AG09309 (cell line): Measurements from ENCODE around the gene LMX1A.

Experiments used
- DNase-seq: peaks from one replicate; pipeline ENCODE4 v3.0.0-alpha.2; 2010; ENCODE audit warnings: low read depth
- H3K4me3 ChIP-seq: 2 replicates; pipeline ENCODE4 v1.5.1; 2011; ENCODE audit warnings: mild to moderate bottlenecking, low read depth, low read length, moderate library complexity; ENCODE audit not compliant: control insufficient read depth
- TF ChIP-seq, protein P1 (sequence below): IDR thresholded peaks from 2 replicates; pipeline ENCODE4 v1.5.1; 2011; ENCODE audit warnings: mild to moderate bottlenecking, low read depth, low read length, inconsistent platforms; ENCODE audit not compliant: insufficient read depth, control insufficient read depth; ENCODE audit errors: missing control alignments

LMX1A gene

DNA sequence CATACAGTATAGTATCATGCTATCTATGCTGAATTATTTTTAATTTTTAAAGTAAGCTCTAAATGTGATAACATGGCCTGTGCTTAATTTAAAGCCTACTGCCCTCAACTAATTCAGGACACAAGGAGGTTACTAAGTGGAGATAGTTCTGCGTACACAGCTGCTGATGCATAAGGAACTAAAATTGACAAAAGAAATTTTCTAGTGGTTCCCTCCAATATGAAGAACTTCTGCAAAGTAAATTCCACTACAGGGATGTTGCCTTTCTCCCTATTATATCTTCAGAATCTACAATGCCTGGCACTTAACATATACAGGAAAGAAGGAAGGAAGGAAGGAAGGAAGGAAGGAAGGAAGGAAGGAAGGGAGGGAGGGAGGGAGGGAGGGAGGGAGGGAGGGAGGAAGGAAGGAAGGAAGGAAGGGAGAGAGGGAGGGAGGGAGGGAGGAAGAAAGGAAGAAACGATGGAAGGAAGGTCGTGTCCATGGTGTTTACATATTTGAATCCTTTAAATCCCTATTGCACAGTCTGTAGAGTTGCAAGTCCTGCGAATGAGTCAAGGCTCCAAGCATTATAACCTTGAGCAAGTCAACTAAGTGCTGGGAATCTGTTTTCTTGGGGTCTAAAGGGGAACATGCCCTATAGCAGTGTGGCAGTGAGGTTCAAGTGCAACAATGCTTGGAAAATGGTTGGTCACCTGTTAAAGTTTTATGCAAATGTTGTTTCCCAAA is 171.2 kb downstream of the LMX1A start:
- no peak for DNase-seq
- TF ChIP-seq, protein P1, sequence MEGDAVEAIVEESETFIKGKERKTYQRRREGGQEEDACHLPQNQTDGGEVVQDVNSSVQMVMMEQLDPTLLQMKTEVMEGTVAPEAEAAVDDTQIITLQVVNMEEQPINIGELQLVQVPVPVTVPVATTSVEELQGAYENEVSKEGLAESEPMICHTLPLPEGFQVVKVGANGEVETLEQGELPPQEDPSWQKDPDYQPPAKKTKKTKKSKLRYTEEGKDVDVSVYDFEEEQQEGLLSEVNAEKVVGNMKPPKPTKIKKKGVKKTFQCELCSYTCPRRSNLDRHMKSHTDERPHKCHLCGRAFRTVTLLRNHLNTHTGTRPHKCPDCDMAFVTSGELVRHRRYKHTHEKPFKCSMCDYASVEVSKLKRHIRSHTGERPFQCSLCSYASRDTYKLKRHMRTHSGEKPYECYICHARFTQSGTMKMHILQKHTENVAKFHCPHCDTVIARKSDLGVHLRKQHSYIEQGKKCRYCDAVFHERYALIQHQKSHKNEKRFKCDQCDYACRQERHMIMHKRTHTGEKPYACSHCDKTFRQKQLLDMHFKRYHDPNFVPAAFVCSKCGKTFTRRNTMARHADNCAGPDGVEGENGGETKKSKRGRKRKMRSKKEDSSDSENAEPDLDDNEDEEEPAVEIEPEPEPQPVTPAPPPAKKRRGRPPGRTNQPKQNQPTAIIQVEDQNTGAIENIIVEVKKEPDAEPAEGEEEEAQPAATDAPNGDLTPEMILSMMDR = no peak
- H3K4me3 ChIP-seq = no peak overlapping the region

DNA sequence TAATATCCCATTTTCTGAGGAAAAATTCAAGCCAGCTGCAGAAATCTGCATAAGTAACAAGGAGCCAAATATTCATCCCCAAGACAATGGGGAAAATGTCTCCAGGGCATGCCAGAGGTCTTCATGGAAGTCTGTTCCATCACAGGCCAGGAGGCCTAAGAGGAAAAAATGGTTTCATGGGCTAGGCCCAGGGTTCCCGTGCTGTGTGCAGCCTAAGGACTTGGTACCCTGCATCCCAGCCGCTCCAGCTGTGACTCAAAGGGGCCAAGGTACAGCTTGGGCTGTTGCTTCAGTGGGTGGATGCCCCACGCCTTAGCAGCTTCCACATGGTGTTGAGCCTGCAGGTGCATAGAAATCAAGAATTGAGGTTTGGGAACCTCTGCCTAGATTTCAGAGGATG is 173.5 kb downstream of the LMX1A start:
- H3K4me3 ChIP-seq = no peak overlapping the region
- TF ChIP-seq, protein P1 = no peak
- DNase-seq = no peak

DNA sequence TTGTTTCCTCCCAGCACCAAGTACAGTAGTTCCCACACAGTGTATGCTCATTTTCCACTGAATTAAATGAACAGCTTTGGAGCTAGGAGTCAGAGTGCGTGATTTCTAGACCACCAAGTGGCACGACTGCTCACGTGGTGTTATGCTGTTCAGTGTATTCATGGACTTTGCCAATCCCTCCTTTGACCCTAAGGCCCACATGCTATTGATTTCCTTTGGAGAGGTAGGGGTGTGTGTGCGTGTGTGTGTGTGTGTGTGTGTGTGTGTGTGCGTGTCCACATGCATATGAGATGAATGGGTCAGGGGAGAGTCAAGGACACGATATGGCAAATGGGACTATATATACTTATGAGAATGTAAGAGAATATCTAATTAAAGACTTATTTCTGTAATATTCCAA is 177.2 kb downstream of the LMX1A start:
- H3K4me3 ChIP-seq = no peak overlapping the region
- no peak for DNase-seq
- TF ChIP-seq, protein P1 = no peak

DNA sequence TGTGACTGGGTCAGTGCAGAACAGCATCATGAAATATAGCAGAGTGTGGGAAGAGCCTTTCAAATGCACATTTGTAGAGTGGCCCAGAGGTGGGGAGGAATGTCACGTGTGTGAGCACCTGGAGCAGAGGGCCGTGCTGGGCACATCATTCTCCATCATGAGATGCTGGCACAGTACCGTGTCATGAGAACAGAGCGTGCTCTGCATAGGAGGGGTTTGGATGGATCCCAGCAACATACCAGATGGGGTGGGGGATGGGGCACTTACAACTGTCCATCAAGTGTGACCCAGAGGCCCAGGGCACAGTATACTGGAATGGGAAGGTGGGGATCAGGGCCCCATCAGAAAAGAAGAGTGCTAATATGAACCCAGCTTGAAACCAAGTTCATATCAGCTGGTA is 182.0 kb downstream of the LMX1A start:
- DNase-seq = no peak
- no peak overlapping the region for H3K4me3 ChIP-seq
- TF ChIP-seq, protein P1 = no peak

DNA sequence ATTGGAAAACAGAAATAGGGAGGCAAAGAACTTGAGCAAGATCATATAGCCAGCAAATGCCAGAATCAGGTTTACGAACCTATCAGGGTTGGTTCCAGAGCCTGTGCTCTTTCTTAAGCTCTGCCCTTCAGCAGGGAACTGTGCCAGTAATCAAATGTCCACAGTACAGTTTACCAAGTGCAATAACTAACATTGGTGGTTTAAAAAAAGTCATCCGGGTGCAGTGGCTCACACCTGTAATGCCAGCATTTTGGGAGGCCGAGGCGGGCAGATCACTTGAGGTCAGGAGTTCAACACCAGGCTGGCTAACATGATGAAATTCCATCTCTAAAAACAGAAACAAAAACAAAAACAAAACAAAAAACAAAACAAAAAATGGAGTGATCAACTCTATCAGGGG is 182.7 kb downstream of the LMX1A start:
- no peak for DNase-seq
- TF ChIP-seq, protein P1 = no peak
- H3K4me3 ChIP-seq = no peak overlapping the region

DNA sequence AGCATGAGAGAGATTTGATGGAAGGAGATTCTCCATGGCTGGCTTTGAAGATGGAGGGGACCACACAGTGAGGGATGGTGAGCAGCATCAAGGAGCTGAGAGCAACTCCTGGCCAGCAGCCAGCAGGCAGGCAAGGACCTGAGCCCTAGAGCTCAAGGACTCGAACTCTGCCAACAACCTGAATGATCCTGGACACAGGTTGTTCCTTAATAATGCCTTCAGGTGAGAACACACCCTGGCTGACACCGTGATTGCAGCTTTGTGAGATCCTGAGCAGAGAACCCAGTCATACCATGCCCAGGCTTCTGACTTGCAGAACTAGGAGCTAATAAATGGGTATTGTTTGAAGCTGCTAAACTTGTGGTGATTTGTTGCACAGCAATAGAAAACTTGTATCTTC is 183.1 kb downstream of the LMX1A start:
- no peak for DNase-seq
- no peak overlapping the region for H3K4me3 ChIP-seq
- TF ChIP-seq, protein P1 = no peak
